Kidney capillary endothelial cell (primary cell): Measurements from ENCODE around the gene PAPPA2.

Experiments
- DNase-seq: peaks from one replicate; pipeline ENCODE4 v3.0.0-alpha.2; 2018; ENCODE audit warnings: low spot score

PAPPA2 gene

DNA sequence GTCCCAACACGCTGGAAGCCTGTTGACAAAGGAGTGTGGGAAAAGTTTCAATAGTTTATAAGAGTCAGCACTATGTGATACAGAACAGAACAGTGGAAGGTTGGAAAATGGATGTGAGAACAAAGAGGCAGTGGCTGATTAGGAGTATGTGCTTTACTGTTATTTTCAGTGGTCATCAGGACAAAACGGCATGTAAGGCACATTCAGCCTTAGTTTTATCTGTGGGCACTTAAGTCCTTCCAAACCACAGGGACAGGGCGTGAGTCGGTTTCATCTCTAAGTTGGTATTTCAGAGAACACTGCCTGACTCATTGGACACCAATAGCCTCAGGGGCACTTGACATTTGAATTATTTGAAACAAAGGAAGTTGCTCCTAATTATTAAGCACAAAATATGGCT, 394.7 kb downstream of the PAPPA2 start:
- DNase-seq, result no peak

DNA sequence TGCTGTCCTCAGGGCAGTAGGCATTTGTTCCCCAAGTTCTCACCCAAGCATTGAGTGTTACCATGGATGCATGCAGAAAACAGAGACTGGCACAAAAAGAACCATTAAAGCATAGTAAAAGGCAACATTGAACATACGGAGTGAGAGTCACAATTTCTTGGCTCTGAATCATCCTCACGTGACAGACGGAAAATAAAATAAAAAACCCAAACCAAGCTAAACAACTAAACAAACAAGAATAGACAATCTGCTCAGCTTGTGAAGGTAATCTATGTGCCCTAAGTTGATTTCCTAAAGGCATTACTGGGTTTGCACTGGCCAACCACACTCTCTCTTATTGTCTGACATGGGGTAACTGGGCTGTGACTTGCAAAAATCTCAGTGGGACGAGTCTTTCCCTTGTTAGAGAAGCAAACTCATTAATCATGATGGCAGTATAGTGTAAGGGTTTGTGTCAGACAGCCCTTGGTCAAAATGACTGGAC, 395.5 kb downstream of the PAPPA2 start:
- DNase-seq, result no peak

DNA sequence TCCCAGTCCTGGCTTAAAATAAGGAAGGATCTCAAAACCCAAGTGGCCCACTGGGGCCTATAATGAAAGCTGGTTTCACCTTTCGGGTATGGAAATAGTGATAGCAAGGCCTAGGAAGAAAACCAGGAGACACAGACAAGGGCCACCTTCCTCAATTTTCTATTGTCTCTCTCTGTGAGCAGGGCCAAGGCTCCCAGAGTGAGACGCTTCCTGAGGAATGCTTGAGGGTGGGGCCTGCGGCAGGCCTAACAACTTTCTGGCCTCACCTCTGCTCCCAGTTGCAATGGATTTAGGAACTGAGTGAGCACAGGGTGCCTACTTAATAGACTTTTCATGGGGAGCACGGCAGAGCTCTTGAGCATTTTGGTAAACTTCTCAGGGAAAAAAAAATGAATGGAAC, 400.6 kb downstream of the PAPPA2 start:
- DNase-seq, result no peak

DNA sequence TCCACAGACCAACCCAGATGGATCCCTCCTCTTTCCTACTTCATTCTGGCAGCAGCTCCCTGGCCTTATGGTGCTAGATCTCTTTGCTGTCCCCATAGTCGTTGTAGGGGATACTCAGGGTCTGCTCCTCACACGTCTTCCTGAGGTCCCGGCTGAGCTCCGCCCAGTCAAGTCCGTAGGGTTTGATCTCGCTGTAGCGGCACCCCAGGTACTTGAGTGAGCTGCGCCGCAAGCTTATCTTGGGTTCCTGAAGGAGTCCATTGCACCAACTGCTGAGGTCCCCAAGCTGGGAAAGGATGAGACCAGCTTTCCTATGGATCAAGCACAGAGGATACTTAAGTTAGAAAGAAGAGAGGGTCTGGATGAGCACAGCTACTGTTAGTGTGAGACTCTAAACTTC, 401.2 kb downstream of the PAPPA2 start:
- no peak for DNase-seq

DNA sequence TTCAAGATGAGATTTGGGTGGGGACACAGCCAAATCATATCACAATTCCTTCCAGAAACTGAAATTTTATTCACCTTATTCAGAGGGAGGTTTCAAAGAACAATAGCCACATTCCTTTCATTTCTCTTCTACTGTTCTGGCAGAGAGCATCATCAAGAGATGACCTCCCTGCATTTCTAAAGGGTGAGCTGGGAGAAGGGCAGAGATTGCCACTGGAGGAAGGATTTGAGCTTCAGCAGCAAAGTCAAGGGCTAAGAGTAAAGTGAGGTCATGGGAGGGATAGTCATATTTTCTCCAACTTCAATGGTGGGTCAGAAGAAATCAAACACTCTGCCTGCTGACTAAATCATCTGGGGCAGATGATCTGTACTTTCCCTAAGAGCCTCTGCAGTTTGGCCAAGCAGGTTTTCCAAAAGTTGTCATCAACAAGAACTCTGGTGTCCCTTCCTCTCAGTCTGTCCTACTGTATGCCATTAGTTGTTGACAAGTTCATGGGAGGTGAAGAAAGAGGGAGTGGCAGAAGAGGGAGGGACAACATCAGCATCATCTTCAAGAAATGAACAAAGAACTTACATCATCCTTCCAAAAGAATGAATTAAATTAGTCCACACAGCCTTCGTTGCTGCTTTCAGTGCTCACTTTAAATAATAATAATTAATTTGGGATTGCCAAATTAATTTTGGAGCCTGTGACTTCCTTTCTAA, 403.2 kb downstream of the PAPPA2 start:
- DNase-seq, result no peak

DNA sequence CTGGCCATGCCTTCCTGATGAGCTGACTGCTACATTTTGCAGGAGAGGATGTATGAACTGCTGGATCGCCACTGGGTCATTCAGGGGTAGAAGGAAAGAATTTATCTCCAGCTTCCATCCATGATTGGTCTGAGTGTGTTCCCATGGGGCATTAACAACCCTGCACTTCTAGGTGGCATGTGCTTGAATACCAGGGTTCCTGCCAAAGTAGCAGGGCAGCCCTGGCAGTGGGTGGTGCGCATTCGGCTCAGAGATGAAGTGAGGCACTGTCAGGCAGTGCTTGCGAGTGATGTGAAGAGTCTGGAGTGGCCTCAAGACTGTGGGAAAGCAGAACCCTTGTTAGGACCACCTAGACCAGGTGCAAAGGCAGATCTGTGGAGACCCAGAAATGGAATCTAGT, 406.6 kb downstream of the PAPPA2 start:
- DNase-seq, result no peak

DNA sequence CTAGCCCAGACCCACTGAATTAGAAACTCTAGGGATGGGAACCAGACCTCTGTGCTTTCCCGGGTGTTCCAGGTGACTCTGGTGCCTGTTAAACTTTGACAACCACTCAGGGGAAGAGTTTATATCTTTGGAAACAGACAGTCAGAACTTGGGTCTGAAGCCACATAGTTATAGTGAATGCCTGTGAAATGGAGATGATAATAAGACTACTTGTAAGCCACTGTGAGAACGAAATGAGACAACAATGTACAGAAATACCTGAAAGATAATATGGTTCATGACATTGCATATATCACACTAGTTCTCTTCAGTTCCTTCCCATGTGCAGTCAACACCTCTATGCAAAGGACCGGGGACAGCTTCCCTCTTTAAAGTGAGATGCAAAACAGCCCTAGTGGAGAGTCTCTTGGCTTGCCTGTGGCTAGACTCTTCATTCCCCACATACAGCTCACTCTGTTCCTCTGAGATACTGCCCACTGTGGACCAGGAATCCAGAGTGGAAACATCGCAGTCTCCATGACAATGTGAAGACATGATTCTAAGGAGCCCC, 414.1 kb downstream of the PAPPA2 start:
- no peak for DNase-seq

DNA sequence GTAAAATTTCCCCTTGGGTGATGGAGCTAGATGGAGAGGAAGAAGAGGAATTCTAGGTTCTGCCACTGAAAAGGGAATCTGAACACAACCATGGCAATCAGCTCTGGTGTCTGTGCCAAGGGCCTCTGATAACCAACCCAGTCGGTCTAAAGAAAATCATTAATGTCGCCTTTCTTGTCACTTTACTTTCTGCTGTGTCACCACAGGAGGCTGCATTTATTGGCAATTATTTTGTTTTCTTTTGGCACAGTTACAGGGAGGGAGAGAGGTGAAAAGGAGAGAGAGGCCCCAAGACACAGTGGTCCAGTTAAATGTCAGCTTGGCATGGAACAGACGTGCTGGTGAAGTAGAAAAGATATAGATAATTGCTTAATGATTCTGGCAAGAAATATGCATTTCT, 414.6 kb downstream of the PAPPA2 start:
- DNase-seq, result no peak

DNA sequence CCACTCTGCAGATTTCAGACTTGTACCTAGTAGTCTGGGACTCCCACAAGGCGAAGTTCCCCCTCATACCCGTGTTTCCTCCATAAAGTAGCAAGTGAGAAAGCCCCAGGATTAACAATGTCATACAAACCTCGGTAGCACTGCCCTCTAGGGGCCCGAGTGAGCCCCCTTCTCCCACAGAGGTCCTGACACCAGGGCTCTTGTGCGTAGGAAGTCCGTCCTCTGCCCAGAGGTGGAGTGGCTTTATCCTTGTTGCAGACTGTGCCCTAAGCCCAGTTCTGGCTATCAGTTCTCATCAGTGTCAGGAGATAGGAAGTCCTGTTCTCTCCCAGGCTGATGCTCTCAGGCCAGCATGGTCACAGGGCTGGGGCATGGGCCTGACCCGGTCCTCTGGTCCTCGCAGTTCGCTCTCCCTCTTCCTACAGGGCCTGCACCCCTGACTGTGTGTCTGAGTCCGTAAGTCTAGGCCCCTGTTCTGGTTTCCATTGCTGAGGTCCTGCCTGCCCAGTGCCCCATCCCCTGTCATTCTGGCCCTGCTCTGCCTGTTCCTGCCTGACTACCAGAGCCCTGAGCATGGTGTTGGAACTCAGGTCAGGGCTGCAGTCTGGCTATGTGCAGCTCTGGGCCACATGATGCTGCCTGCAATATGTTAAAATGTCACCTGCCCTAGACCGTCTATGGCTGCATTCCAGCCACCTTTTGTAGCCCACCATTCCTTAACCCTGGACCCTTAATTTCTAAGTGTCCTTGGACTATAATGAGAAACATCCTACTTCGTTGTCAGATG, 416.0 kb downstream of the PAPPA2 start:
- DNase-seq, result no peak

DNA sequence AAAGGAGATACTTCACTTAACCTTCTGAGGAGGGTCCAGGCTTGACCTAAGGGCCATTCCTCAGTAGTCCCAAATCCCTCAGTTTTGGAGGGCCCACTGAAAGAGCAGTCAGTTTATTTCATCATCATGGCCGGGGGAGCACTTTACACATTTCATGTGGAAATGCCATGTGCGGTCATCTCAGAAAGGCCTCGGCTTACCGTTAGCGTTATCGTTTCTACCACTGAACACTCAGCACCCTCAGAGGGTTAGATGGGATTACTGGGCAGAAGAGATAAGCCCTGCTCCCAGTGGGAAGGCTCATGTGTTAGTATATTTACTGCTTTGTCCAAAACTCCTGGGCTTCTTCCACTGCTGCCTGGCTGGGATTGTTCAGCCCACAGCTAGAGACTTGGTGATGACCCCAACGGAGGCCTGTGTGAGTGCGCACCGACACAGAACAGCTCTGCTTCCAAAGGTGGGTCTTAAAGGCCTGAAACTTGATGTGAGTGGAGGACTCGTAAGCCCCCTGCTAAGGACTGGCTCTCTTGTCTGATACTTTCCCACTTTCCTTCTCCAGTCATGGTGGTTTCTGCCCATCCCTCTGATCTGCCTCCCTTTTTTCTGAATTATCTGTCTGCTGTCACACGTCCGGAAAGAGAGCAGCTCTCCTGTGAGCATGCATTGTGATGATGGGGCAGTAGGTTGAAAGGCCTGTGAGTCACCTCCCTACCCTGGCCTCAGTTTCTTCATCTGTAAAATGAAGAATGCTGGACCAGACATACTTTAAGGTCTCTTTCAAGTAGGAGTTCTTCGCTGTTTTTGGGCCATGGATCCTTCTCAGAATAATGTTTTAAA, 417.0 kb downstream of the PAPPA2 start:
- no peak for DNase-seq

DNA sequence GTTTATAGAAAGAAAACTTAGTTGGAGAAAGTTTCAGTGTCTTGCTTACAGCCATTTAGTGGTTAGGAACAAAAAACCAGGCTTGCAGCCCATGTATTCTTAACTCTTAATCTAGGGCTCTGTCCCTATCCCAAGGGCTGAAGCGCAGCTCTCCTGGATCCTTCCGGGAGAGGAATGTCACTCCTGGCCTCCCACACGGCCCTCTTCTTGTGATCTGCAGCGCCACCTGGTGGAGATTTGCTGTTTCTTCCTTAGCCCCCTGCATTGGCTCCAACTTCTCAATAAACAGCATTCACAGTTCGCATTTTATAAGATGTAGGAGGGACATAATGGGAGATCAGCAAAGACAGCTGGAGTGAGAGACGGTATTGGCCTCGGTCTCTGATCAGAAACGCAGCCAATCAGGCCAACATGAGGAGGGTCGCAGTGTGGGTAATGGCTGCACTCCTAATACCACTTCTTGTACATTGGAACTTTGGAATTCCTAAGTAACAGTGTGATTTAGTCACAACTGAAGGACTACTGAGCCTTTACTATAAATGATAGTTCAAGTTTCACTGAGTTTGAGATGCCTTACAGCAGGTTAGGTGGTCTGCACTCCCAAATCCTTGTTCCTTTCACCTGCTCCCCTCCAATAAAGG, 418.1 kb downstream of the PAPPA2 start:
- DNase-seq, result peak; percentile 40

DNA sequence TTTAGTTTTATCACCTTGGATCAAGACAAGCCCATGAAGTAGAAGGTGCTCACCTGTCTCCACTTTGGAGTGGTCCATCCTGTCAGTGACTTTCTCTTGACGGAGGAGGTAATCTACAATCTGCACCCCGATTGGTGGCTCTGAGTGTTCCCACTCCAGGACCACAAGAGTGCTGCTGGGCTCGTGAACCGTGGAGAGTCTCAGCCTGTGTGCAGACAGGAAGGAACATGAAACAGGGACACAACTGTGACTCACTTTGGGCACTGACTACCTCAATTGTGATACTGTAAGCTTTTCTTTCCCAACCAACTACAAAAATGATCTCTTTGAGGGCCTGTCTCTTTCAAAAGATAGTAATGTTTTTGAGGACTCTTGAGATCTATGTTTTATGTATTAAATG, 421.3 kb downstream of the PAPPA2 start:
- no peak for DNase-seq

DNA sequence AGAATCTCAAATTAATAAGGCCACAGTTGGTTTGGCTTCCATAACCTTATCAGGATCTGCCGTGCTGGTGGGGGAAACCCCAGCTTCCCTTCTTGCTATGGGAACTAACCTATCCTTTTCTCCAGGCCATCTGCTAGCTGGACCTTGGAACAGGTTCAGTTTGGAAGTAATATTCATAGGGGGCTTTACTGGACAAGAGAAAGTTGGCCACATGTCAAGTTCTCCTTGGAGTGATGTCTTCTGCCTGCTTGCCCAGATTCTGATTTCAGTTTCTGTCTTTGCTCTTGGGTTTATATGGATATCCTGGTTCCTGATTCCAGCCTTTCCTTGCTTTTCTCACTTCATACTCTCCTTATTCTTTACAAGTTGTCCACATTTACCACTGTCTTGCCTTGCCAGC, 421.9 kb downstream of the PAPPA2 start:
- DNase-seq, result no peak

DNA sequence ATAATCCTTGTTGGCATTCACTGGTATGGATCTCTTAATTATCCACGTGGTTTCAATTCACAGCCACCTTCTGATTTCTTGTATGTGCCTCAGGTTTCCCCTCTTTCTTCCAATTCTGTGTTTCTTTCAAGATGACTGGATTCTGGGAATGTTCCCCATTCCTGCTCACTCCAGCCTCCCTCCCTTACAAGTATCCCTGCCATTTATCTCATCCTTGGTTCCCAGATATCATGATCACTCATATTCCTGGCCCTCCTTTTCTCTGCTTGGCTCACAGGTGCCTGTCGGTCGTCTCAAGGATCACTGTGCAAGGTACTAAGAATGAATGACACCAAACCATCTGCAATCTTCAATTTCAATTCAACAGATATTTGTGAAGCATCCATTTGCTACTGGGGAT, 422.4 kb downstream of the PAPPA2 start:
- DNase-seq, result no peak

DNA sequence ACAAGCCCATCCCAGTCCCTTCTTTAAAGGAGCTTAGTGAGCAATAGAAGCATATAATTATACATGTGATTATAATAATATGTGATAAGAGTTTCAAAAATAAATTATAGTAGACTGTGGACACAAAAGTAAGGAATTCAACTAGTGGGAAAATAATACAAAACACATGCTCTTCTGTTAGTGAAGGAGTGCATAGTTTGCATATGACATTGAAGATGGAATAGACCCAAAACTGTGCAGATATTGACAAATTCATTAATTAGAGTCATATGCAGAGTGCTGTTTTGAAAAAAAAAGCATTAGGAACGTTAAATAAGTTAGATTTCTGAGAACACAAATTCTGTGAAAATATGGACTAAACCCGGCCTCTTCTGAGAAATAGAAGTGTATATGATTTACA, 422.8 kb downstream of the PAPPA2 start:
- DNase-seq, result no peak

DNA sequence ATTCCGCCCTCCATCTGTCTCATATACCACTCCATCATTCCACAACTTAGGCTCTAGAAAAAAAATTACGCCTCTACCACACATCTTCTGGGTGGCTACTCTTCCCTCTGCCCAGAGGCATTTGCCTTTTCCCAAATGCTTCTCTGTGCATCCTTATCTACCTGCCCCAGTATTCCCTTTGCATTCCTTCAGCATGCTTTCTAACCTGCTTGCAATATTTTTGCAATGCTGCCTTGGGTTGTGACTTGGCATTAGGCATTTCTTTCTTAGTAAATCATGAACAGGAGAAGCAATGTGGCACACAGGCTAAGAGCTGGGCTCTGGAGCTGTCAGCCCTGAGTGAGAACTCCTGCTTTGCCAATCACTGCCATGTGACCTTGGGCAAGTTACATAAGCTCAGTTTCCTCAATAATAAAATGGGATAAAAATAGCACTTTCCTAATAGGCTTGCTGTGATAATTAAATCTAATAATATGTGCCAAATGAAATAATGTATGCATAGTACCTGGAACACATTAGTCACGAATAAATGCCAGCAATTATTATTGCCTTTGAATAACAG, 425.6 kb downstream of the PAPPA2 start:
- no peak for DNase-seq

DNA sequence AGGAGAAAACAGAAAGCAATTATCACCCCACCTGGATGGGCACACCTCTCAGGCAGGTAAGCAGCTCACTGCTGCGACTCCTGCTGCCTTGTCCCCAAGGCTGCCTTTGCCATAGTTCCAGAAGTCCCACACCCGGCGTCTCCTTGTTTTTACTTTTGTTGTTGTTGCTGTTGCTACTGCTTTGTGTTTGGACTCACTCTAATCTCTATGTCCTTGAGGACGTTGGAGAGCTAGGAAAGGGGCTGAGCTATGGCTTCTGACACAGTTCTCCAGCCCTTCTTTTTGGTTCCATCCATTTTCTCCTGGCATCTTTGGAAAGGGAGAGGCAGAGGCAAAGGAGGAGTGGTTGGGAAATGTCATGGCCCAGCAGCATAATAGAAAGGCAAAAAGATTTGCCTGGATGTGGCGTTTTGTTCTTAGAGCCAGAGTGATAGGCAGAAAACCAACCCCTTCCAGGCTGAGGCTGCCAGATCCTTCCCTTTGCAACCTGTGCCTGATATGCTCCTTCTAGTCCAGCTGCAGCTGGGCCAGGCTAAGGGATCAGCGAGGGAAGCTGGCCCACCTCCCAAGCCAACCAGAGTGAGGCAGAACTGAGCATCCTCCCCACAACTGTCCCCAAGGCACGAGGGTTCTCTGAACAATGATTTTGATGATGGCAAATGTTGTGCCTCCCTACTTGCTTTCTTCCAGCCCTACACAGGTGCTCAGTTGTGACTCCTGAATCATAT, 430.8 kb downstream of the PAPPA2 start:
- no peak for DNase-seq

DNA sequence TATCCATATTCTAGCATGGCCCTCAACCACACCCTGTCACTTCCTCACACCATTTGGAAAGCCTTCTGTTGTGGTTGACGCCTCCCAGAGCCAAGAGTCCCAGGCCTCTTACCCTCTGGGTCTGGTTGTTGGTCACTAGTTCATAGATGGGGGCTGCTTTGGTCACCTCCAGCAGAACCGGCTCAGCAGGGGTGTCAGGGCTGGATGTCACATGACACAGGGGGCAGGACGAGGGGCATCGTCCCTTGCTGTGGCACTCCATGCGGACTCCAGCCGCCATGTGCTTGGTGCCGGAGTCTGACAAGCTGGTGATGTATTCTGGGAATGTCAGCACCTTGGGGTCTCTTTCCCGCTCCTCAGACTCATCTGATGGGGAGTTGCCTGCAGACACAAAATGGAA, 431.5 kb downstream of the PAPPA2 start:
- DNase-seq, result no peak
